GM12892 (cell line): ENCODE results near the gene AAK1.

Experiments used
- POLR2A ChIP-seq: IDR thresholded peaks from 2 replicates; pipeline ENCODE4 v1.6.1; 2011; ENCODE audit warnings: low read depth, low read length, control low read depth
- POLR2AphosphoS5 ChIP-seq: IDR thresholded peaks from 2 replicates; pipeline ENCODE4 v1.6.1; 2011; ENCODE audit warnings: low read depth, low read length, control low read depth
- TAF1 ChIP-seq: IDR thresholded peaks from 2 replicates; pipeline ENCODE4 v1.6.1; 2011; ENCODE audit warnings: low read depth, mild to moderate bottlenecking, control low read depth, low read length, borderline replicate concordance

- TF ChIP-seq POLR2A (no peak), POLR2AphosphoS5 (no peak), TAF1 (no peak)
Observed at GRCh38 chr2:69667805-69668382, 24.4 kb upstream of the AAK1 start.
